GM12891 (cell line): Measurements from ENCODE around the gene ROBO1.

Experiments
- DNase-seq: peaks from one replicate; pipeline ENCODE4 v3.0.0; 2011; ENCODE audit warnings: low spot score; ENCODE audit not compliant: insufficient read length
- FAIRE-seq: peaks from 2 replicates; lab custom pipeline; 2011; peaks lifted over from hg19 to GRCh38; lab: Jason Lieb, UNC
- PAX5 ChIP-seq: IDR thresholded peaks from 2 replicates; pipeline ENCODE4 v1.6.1; 2011; ENCODE audit warnings: low read length, moderate library complexity, mild to moderate bottlenecking; ENCODE audit not compliant: insufficient read depth, severe bottlenecking
- POLR2A ChIP-seq: IDR thresholded peaks from 2 replicates; pipeline ENCODE4 v1.6.1; 2011; ENCODE audit warnings: low read depth, low read length, control low read depth
- POLR2AphosphoS5 ChIP-seq: IDR thresholded peaks from 2 replicates; pipeline ENCODE4 v1.6.1; 2011; ENCODE audit warnings: low read depth, low read length, control low read depth
- POU2F2 ChIP-seq: IDR thresholded peaks from 2 replicates; pipeline ENCODE4 v1.6.1; 2011; ENCODE audit warnings: low read depth, mild to moderate bottlenecking, control low read depth, low read length, moderate library complexity
- SPI1 ChIP-seq: IDR thresholded peaks from 2 replicates; pipeline ENCODE4 v1.6.1; 2011; ENCODE audit warnings: low read depth, low read length, control low read depth
- TAF1 ChIP-seq: IDR thresholded peaks from 2 replicates; pipeline ENCODE4 v1.6.1; 2011; ENCODE audit warnings: low read depth, low read length, control low read depth

The ROBO1 gene

GRCh38 chr3:79766496-79767193, 1.2 kb downstream of the ROBO1 start:
- DNase-seq (no peak), FAIRE-seq (no peak)
- TF ChIP-seq POLR2AphosphoS5 (no peak), SPI1 (no peak), POU2F2 (no peak), TAF1 (no peak), PAX5 (no peak), POLR2A (no peak)

- FAIRE-seq (no peak), DNase-seq (no peak)
These were observed 1.9 kb downstream of the ROBO1 start for GRCh38 chr3:79765911-79766310.

GRCh38 chr3:79761441-79761840, 6.4 kb downstream of the ROBO1 start:
- no peak for TF ChIP-seq POLR2A
- TF ChIP-seq POU2F2, result no peak
- no peak for TF ChIP-seq TAF1
- no peak for TF ChIP-seq POLR2AphosphoS5
- TF ChIP-seq SPI1, result no peak
- no peak for TF ChIP-seq PAX5
- no peak for FAIRE-seq
- no peak for DNase-seq

More at GRCh38 chr3:79765911-79766310, 1.9 kb downstream of the ROBO1 start:
- TF ChIP-seq TAF1, result no peak
- no peak for TF ChIP-seq POU2F2
- TF ChIP-seq POLR2AphosphoS5, result no peak
- no peak for TF ChIP-seq SPI1
- TF ChIP-seq PAX5, result no peak
- TF ChIP-seq POLR2A, result no peak

- TF ChIP-seq PAX5 (no peak), SPI1 (no peak), POLR2A (no peak), TAF1 (no peak), POLR2AphosphoS5 (no peak), POU2F2 (no peak)
- FAIRE-seq (no peak), DNase-seq (no peak)
These were observed 16.1 kb downstream of the ROBO1 start for GRCh38 chr3:79751703-79752102.

GRCh38 chr3:79737530-79737929, 30.3 kb downstream of the ROBO1 start:
- FAIRE-seq (no peak), DNase-seq (no peak)
- TF ChIP-seq POU2F2, result no peak
- TF ChIP-seq POLR2AphosphoS5, result no peak
- no peak for TF ChIP-seq PAX5
- TF ChIP-seq SPI1, result no peak
- TF ChIP-seq POLR2A, result no peak
- TF ChIP-seq TAF1, result no peak

GRCh38 chr3:79729096-79729495, 38.7 kb downstream of the ROBO1 start:
- DNase-seq (no peak), FAIRE-seq (no peak)
- TF ChIP-seq PAX5 (no peak), POU2F2 (no peak), POLR2AphosphoS5 (no peak), POLR2A (no peak), SPI1 (no peak), TAF1 (no peak)

- FAIRE-seq (no peak), DNase-seq (no peak)
- TF ChIP-seq SPI1 (no peak), POLR2AphosphoS5 (no peak), POLR2A (no peak), TAF1 (no peak)
These were observed 41.0 kb downstream of the ROBO1 start for GRCh38 chr3:79726786-79727185.

- no peak for TF ChIP-seq TAF1
- no peak for TF ChIP-seq PAX5
- TF ChIP-seq POLR2A, result no peak
- TF ChIP-seq POU2F2, result no peak
- TF ChIP-seq SPI1, result no peak
- no peak for TF ChIP-seq POLR2AphosphoS5
- FAIRE-seq (no peak), DNase-seq (no peak)
These were observed 43.6 kb downstream of the ROBO1 start for GRCh38 chr3:79724206-79724605.

GRCh38 chr3:79690072-79690471, 77.7 kb downstream of the ROBO1 start:
- FAIRE-seq, result no peak
- no peak for TF ChIP-seq PAX5
- no peak for TF ChIP-seq POLR2A
- no peak for TF ChIP-seq TAF1
- TF ChIP-seq POLR2AphosphoS5, result no peak
- TF ChIP-seq SPI1, result no peak
- no peak for TF ChIP-seq POU2F2
- no peak for DNase-seq
